HFFc6 (cell line): ENCODE data around the gene RASGRP4. TPM values are rescaled to one million over a fixed set of nuclear protein-coding genes. Genes with fewer than 3 reads are reported as not detected.

Source experiments
- DNase-seq: peaks from one replicate; pipeline ENCODE4 v3.0.0-alpha.2; 2018
- H3K27ac Mint-ChIP-seq: 2 replicates; pipeline ENCODE4 v1.8.0; 2020; ENCODE audit warnings: mild to moderate bottlenecking, mixed read lengths
- H3K27me3 Mint-ChIP-seq: 2 replicates; pipeline ENCODE4 v1.8.0; 2021; ENCODE audit warnings: mild to moderate bottlenecking, moderate library complexity, mixed read lengths; ENCODE audit not compliant: insufficient read depth
- H3K36me3 Mint-ChIP-seq: 2 replicates; pipeline ENCODE4 v1.8.0; 2021; ENCODE audit warnings: low read depth, mixed read lengths
- H3K4me1 Mint-ChIP-seq: 2 replicates; pipeline ENCODE4 v1.8.0; 2020; ENCODE audit warnings: low read depth, mixed read lengths
- H3K4me3 Mint-ChIP-seq: 2 replicates; pipeline ENCODE4 v1.8.0; 2020; ENCODE audit warnings: mild to moderate bottlenecking, moderate library complexity, mixed read lengths
- H3K9me3 Mint-ChIP-seq: 2 replicates; pipeline ENCODE4 v1.8.0; 2020; ENCODE audit warnings: mild to moderate bottlenecking, mixed read lengths
- CTCF ChIP-seq: fragments of 200-600 bp; sonication (generic); IDR thresholded peaks from 2 replicates; pipeline ENCODE4 v1.5.0; 2021; ENCODE audit warnings: antibody characterized with exemption, mild to moderate bottlenecking
- total RNA-seq, 6 experiments: library from RNA; stranded (reverse); fragmentation: NEBNext Ultra II Directional; extraction: Animal tissue kit (Norgen Biotek cat#: 25700); gene quantifications; 2 replicates in 1 of 6; 3 replicates in 5 of 6; pipeline ENCODE4 v1.2.3, GENCODE V29; 2021

The RASGRP4 gene
- total RNA-seq, 6 experiments from 2014 or later = not detected

- no peak for TF ChIP-seq CTCF
- Mint-ChIP-seq H3K4me1 (peaks cover 28% of the 10 kb centered on the region), H3K4me3 (peak overlapping the region; percentile 28; the same call in 1 of the 2 replicates), H3K9me3 (no peaks in the 10 kb centered on the region), H3K36me3 (peaks cover 32% of the 10 kb centered on the region), H3K27ac (peak overlapping the region; percentile 61; the same call in 1 of the 2 replicates), H3K27me3 (peaks cover 4% of the 10 kb centered on the region)
- no peak for DNase-seq
These were observed 47.2 kb downstream of the RASGRP4 start for GRCh38 chr19:38378866-38379265.

GRCh38 chr19:38377052-38377451 lies 49.0 kb downstream of the RASGRP4 start:
- Mint-ChIP-seq H3K27me3 (peaks cover 4% of the 10 kb centered on the region), H3K9me3 (no peaks in the 10 kb centered on the region), H3K4me1 (peaks cover 28% of the 10 kb centered on the region), H3K4me3 (peak overlapping the region; percentile 95), H3K36me3 (peaks cover 24% of the 10 kb centered on the region), H3K27ac (no peak overlapping the region)
- DNase-seq = no peak
- TF ChIP-seq CTCF = no peak

- Mint-ChIP-seq H3K36me3 (peaks cover 19% of the 10 kb centered on the region), H3K4me1 (peaks cover 28% of the 10 kb centered on the region), H3K27ac (peak overlapping the region; percentile 97), H3K9me3 (no peaks in the 10 kb centered on the region), H3K27me3 (peaks cover 4% of the 10 kb centered on the region), H3K4me3 (peak overlapping the region; percentile 95)
- DNase-seq = no peak
- TF ChIP-seq CTCF = no peak
These were observed 49.4 kb downstream of the RASGRP4 start for GRCh38 chr19:38376576-38376975.

GRCh38 chr19:38375748-38376147 lies 50.3 kb downstream of the RASGRP4 start:
- Mint-ChIP-seq H3K36me3 (peaks cover 17% of the 10 kb centered on the region), H3K9me3 (no peaks in the 10 kb centered on the region), H3K4me3 (peak overlapping the region; percentile 95), H3K27ac (peak overlapping the region; percentile 97), H3K27me3 (peaks cover 8% of the 10 kb centered on the region; the same call in 1 of the 2 replicates), H3K4me1 (peaks cover 28% of the 10 kb centered on the region)
- no peak for TF ChIP-seq CTCF
- DNase-seq = peak; percentile 59

GRCh38 chr19:38375098-38375493 lies 50.9 kb downstream of the RASGRP4 start:
- peak overlapping the region; percentile 95 for H3K4me3 Mint-ChIP-seq
- H3K9me3 Mint-ChIP-seq = no peaks in the 10 kb centered on the region
- peaks cover 14% of the 10 kb centered on the region for H3K27me3 Mint-ChIP-seq
- no peak for TF ChIP-seq CTCF
- peaks cover 17% of the 10 kb centered on the region for H3K36me3 Mint-ChIP-seq
- peak overlapping the region; percentile 97 for H3K27ac Mint-ChIP-seq
- peaks cover 28% of the 10 kb centered on the region for H3K4me1 Mint-ChIP-seq
- DNase-seq = no peak
